ENCODE data around the gene FER.
"Not testable (repeated sequence)": the region's sequence is repeated elsewhere in the genome, so short reads cannot be mapped to it uniquely, and the experiment has no call there.

Gene FER

DNA sequence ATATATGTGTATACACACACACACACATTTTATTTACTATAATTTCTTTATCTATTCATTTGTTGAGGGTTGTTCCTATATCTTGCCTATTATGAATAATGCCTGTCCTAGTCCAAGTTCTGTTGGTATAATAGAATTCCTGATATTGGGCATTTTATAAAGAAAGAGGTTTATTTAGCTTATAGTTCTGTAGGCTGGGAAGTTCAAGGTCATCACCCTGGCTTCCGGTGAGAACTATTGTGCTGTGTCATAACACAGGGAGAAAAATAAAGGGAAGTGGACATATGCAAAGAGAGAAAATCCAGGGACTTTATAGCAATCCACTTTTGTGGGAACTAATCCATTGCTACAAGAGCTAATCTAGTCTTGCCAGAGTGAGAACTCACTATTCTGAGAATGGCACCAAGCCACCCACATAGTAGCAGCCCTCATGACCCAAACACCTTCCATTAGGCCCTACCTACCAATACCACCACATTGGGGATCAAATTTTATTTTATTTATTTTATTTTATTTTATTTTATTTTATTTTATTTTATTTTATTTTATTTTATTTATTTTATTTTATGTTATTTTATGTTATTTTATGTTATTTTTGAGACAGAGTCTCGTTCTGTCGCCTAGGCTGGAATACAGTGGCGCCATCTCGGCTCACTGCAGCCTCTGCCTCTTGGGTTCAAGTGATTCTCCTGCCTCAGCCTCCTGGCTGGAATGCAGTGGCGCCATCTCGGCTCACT, 74.7 kb downstream of the FER start:
- H3K27ac ChIP-seq, result no peak overlapping the region
- no peak for TF ChIP-seq ZFX (IDR thresholded peaks at IDR 0.05)

DNA sequence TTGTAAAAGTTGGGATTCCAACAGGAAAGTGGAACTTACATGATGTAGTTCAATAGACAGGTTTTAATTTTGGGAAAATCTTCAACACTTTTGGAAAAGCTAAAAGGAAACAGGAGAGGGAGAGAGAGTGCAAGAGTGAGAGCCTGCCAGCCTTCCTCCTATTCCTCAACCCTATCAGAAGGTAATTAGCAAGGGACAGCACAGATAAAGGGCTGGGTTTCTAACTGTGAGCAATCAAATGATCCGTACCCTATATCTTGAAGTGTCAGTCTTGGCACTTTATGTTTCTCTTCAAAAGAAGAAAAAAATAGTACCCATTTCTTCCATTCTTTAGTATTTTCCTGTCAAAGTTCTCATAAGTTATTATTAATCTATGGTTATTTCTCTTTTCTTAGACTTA, 79.4 kb downstream of the FER start:
- no peak overlapping the region for H3K27ac ChIP-seq

DNA sequence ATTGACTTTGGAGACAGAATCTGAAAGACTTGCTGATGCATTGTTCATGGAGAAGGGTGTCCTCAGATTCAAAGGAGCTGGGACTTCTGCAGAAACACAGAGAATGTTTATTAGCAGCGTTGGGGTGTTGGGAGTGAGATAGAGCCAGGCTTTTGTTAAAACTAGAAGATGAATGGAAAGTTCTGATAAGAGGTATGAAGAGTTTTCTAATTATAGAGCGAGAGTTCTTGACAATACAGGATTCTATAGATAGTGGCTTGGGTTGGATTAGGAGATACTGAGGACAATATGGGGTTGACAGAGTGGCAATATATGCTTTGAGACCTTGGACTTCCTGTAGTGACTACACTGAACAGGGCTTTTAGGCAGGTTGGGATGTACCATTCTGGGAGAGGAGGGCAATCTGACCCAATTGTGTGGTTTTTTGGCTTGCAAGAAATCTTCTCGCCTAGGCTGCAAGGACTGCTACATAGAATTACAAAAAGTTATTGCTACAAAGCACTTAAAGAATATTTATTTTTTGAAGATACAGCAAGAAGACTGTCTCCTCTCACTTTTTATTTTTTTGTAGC, 83.1 kb downstream of the FER start:
- no peak overlapping the region for H3K27ac ChIP-seq
- TF ChIP-seq, protein P1, sequence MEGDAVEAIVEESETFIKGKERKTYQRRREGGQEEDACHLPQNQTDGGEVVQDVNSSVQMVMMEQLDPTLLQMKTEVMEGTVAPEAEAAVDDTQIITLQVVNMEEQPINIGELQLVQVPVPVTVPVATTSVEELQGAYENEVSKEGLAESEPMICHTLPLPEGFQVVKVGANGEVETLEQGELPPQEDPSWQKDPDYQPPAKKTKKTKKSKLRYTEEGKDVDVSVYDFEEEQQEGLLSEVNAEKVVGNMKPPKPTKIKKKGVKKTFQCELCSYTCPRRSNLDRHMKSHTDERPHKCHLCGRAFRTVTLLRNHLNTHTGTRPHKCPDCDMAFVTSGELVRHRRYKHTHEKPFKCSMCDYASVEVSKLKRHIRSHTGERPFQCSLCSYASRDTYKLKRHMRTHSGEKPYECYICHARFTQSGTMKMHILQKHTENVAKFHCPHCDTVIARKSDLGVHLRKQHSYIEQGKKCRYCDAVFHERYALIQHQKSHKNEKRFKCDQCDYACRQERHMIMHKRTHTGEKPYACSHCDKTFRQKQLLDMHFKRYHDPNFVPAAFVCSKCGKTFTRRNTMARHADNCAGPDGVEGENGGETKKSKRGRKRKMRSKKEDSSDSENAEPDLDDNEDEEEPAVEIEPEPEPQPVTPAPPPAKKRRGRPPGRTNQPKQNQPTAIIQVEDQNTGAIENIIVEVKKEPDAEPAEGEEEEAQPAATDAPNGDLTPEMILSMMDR (conservative IDR thresholded peaks at IDR 0.05), result no peak
- no peak for TF ChIP-seq ZFX (IDR thresholded peaks at IDR 0.05)

More for the DNA sequence above, 79.4 kb downstream of the FER start:
- TF ChIP-seq, protein P1 (conservative IDR thresholded peaks at IDR 0.05), result no peak
- TF ChIP-seq ZFX (IDR thresholded peaks at IDR 0.05), result no peak

DNA sequence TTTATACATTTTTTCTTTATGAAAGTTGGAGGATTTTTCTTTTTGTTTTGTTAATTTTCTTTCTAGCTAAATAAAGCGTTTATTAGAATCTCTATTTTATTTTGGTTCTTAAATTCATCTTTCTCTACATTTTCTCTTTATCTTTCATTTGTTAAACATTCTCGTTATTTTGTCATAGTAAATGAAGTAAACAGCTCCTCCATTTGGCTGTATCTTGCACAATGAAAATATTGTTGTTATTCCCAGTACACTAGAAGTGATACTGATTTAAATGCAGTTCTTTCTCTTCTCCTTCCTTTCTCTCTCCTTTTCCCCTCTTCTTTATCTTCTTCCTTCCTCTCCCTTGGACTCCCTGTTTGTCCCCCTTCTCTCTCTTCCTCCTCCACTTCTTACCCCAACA, 88.8 kb downstream of the FER start:
- no peak overlapping the region for H3K27ac ChIP-seq
- TF ChIP-seq, protein P1 (conservative IDR thresholded peaks at IDR 0.05), result no peak
- no peak for TF ChIP-seq ZFX (IDR thresholded peaks at IDR 0.05)

DNA sequence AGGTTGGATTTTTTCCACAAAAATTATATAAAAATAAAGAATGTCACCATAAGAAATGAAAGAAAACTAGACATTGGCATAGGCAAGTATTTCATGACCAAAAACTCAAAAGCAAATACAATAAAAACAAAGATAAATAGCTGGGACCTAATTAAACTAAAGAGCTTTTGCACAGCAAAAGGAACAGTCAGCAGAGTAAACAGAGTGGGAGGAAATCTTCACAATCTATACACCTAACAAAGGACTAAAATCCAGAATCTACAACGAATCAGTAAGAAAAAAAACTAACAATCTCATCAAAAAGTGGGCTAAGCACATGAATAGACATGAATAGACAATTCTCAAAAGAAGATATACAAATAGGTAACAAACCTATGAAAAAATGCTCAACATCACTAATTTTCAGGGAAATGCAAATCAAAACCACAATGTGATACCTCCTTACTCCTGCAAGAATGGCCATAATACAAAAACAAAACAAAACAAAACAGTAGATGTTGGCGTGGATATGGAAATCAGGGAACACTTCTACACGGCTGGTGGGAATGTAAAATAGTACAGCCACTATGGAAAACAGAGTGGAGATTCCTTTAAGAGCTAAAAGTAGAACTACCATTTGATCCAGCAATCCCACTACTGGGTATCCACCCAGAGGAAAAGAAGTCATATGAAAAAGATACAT, 94.7 kb downstream of the FER start:
- not testable (repeated sequence) for H3K27ac ChIP-seq

DNA sequence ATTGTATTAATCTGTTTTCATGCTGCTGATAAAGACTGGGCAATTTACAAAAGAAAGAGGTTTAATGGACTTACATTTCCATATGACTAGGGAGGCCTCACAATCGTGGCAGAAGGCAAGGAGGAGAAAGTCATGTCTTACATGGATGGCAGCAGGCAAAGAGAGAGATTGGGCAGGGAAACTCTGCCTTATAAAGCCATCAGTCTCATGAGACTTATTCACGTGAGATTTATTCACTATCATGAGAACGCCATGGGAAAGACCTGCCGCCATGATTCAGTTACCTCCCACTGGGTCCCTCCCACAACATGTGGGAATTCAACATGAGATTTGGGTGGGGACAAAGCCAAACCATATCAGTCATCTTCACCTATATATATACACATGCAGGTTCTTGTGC, 103.4 kb downstream of the FER start:
- H3K27ac ChIP-seq, result not testable (repeated sequence)

DNA sequence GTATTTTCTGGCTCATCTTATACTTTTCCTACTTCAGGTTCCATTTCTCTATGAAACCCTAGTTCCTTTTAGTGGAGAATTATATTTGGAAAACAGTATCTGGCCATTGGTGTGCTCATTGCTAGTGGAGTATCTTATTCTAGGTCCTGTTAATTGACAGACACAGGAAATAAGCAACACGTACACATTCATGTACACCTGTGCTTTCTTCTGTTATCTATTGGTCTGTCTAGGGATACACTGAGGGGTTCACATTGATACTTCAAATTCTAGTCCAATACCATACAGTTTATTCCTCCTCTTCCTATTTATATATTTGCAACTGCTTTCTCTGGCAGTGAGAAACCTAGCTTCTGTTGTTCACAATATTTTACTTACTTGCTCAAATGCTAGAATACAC, 110.2 kb downstream of the FER start:
- TF ChIP-seq, protein P1 (conservative IDR thresholded peaks at IDR 0.05), result no peak
- no peak for TF ChIP-seq ZFX (IDR thresholded peaks at IDR 0.05)

DNA sequence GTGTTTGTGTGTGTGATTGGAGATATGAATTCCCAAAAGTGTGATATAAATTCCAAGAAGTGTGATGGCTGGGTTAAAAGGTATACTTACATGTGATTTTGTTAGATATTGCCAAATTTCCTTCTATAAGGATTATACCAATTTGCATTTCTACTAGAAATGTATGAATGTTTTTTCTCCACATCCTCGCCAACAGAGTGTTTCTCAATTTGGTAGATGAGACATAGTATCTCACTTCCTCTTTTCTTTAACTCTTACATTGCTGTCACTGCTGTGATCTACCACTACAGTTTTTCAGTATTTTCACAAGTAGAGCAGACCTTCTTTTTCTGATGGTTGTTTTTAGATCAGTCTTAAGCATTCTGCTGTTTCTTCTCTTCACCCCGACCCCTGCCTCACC, 111.3 kb downstream of the FER start:
- TF ChIP-seq, protein P1 (conservative IDR thresholded peaks at IDR 0.05), result no peak
- no peak overlapping the region for H3K27ac ChIP-seq

More for the DNA sequence above, 110.2 kb downstream of the FER start:
- no peak overlapping the region for H3K27ac ChIP-seq

DNA sequence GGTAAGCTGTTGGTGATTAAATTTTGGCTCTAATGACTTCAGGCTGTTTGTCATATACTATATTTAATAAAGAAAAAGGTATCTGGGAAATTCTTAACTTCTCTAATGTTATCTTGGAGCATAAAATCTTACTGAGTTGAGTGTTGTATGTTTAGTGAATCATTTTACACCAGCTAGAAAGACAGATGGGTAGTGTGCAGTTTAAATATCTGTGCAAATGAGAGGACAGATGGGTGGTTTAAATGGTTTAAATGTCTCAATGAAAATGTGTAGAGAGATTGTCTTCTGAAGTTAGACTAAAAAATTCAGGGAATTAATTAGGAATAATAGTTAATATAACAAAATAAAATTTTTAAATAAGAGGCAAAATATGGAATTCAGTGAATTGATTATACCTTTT, 114.5 kb downstream of the FER start:
- no peak overlapping the region for H3K27ac ChIP-seq
- TF ChIP-seq ZFX (IDR thresholded peaks at IDR 0.05), result no peak
- TF ChIP-seq, protein P1 (conservative IDR thresholded peaks at IDR 0.05), result no peak

DNA sequence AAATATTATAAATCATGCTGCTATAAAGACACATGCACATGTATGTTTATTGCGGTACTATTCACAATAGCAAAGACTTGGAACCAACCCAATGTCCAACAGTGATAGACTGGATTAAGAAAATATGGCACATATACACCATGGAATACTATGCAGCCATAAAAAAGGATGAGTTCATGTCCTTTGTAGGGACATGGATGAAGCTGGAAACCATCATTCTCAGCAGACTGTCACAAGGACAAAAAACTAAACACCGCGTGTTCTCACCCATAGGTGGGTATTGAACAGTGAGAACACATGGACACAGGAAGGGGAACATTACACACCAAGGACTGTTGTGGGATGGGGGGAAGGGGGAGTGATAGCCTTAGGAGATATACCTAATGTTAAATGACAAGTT, 118.4 kb downstream of the FER start:
- not testable (repeated sequence) for H3K27ac ChIP-seq
